ENCODE data around the gene WDR7.

The WDR7 gene

DNA sequence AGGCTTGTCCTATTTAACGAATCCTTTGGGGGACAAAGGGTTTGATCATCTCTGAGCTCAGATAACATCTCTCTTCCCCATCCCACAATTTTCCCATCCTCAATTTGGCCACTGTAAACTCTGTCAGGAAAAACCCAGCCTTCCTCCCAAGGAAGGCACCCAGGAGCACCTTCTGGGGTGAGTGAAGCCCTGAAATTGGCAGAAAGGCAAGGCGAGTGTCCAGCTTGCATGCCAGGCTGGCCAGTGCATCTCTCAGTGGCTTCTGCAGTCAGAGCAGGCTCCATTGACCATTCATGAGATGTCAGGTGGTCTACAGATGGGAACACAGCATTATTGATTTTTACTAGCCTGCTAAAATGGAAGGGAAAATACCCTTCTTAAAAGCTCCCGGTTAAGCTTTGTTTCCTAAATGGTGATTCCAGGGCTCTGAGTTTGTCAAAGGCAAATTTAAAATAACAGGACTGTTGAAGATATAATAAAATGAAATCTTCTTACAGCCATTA, 412.5 kb downstream of the WDR7 start:
- Histone ChIP-seq H3K4me1 (ENCODE audit: low read length) (no peaks in the 10 kb centered on the region), H3K4me2 (ENCODE audit: low read depth, low read length) (no peak overlapping the region), H3K27ac (ENCODE audit: low read length) (no peak overlapping the region), H3K27me3 (replicated peaks; ENCODE audit: insufficient read depth, low read length) (no peaks in the 10 kb centered on the region), H3K9ac (ENCODE audit: low read length) (no peak overlapping the region), H3K9me2 (replicated peaks; ENCODE audit: insufficient read depth, low read length) (no peaks in the 10 kb centered on the region), H3K9me3 (replicated peaks; ENCODE audit: insufficient read depth, low read length) (no peaks in the 10 kb centered on the region), H3K4me3 (ENCODE audit: low read length) (no peak overlapping the region), H3K36me3 (replicated peaks; ENCODE audit: insufficient read depth, low read length) (no peaks in the 10 kb centered on the region), H4K20me1 (ENCODE audit: insufficient read depth, low read length) (no peaks in the 10 kb centered on the region), H3F3A (ENCODE audit: insufficient read depth, low read length) (no peaks in the 10 kb centered on the region), H2AFZ (ENCODE audit: low read length) (no peak overlapping the region), H3K79me2 (ENCODE audit: low read length) (no peaks in the 10 kb centered on the region)
- TF ChIP-seq, protein P1, sequence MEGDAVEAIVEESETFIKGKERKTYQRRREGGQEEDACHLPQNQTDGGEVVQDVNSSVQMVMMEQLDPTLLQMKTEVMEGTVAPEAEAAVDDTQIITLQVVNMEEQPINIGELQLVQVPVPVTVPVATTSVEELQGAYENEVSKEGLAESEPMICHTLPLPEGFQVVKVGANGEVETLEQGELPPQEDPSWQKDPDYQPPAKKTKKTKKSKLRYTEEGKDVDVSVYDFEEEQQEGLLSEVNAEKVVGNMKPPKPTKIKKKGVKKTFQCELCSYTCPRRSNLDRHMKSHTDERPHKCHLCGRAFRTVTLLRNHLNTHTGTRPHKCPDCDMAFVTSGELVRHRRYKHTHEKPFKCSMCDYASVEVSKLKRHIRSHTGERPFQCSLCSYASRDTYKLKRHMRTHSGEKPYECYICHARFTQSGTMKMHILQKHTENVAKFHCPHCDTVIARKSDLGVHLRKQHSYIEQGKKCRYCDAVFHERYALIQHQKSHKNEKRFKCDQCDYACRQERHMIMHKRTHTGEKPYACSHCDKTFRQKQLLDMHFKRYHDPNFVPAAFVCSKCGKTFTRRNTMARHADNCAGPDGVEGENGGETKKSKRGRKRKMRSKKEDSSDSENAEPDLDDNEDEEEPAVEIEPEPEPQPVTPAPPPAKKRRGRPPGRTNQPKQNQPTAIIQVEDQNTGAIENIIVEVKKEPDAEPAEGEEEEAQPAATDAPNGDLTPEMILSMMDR (IDR thresholded peaks at IDR 0.05; ENCODE audit: low read length), result no peak
- TF ChIP-seq EZH2 (optimal IDR thresholded peaks at IDR 0.05; ENCODE audit: low read depth, low read length) (no peak), EZH2phosphoT487 (IDR thresholded peaks at IDR 0.05; ENCODE audit: low read length) (no peak)
- no peak for DNase-seq

DNA sequence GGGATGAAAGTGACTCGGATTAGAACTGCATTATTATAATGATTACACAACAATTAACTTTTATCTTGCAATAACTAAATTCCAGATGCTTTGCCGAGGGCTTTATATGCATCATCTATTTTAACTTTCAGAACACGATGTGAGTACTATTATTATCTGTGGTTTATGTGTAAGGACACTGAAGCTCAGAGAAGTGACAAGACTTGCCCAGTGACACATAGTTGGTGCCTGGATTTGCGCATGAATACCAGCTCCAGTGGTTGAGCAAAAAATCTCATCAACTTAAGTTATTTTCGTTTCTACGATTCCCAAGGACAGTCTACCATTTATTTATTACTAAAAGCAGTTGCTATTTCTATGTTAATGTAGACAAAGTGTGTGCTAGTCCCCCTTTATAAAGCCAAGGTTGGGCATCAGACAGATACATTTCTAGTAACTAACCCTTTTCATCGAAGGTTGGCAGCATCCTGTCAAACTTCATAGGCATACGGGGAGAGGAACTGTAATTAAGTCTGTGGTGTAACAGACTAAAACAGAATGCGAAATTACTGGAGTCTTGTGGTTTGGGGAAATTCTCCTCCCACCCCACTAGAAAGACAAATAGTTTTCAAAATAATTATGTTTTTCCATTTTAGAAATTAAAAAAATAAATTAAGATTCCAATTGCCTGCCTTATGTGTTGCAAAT, 422.5 kb downstream of the WDR7 start:
- no peaks in the 10 kb centered on the region for H3F3A ChIP-seq (ENCODE audit: insufficient read depth, low read length)
- TF ChIP-seq EZH2phosphoT487 (IDR thresholded peaks at IDR 0.05; ENCODE audit: low read length) (no peak), EZH2 (optimal IDR thresholded peaks at IDR 0.05; ENCODE audit: low read depth, low read length) (no peak)
- TF ChIP-seq, protein P1 (IDR thresholded peaks at IDR 0.05; ENCODE audit: low read length), result no peak
- no peaks in the 10 kb centered on the region for H4K20me1 ChIP-seq (ENCODE audit: insufficient read depth, low read length)
- H3K4me3 ChIP-seq (ENCODE audit: low read length), result no peak overlapping the region
- no peak overlapping the region for H3K27ac ChIP-seq (ENCODE audit: low read length)
- H3K27me3 ChIP-seq (replicated peaks; ENCODE audit: insufficient read depth, low read length), result no peaks in the 10 kb centered on the region
- H3K4me1 ChIP-seq (ENCODE audit: low read length), result no peaks in the 10 kb centered on the region
- H3K36me3 ChIP-seq (replicated peaks; ENCODE audit: insufficient read depth, low read length), result no peaks in the 10 kb centered on the region
- H3K79me2 ChIP-seq (ENCODE audit: low read length), result no peaks in the 10 kb centered on the region
- no peak for DNase-seq
- no peak overlapping the region for H3K9ac ChIP-seq (ENCODE audit: low read length)
- no peaks in the 10 kb centered on the region for H3K9me2 ChIP-seq (replicated peaks; ENCODE audit: insufficient read depth, low read length)
- H2AFZ ChIP-seq (ENCODE audit: low read length), result no peak overlapping the region
- H3K4me2 ChIP-seq (ENCODE audit: low read depth, low read length), result no peak overlapping the region
- no peaks in the 10 kb centered on the region for H3K9me3 ChIP-seq (replicated peaks; ENCODE audit: insufficient read depth, low read length)

DNA sequence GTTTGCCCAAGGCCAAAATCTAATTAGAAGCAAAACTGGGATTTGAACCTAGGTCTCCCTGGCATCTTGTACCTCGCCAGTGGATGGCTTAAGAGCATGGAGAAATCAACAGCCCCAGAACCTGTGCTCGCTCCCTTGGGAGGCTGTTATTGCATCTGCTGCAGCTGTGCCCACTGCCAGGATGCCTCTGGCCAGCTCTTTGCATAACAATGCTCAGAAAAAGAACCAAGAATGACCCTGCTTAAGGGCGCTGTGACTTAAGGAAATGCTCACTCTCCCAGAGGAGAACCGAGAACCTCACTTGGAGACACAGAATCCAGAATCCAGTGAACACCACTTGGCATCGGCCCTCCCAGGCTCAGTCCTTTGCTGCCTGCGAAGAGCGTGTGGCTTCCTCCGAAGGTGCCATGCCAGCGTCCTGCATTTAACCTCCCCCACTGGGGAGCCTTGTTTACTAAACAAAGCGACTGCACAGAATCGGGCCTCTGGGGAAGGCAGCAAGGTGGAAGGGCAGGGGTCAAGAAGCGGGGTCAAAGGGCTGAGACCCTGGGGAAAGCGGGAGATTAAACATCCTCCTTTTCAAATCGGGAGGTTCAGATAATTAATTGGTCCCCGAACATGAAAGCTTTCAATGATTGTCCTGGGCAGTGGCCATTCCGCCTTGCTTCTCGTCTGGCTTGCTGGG, 424.7 kb downstream of the WDR7 start:
- Histone ChIP-seq H3K9ac (ENCODE audit: low read length) (no peak overlapping the region), H3K4me3 (ENCODE audit: low read length) (no peak overlapping the region), H4K20me1 (ENCODE audit: insufficient read depth, low read length) (no peaks in the 10 kb centered on the region), H3K9me3 (replicated peaks; ENCODE audit: insufficient read depth, low read length) (no peaks in the 10 kb centered on the region), H3K27ac (ENCODE audit: low read length) (no peak overlapping the region), H3K79me2 (ENCODE audit: low read length) (no peaks in the 10 kb centered on the region), H3K4me2 (ENCODE audit: low read depth, low read length) (no peak overlapping the region), H3K27me3 (replicated peaks; ENCODE audit: insufficient read depth, low read length) (no peaks in the 10 kb centered on the region), H3K9me2 (replicated peaks; ENCODE audit: insufficient read depth, low read length) (no peaks in the 10 kb centered on the region), H3K36me3 (replicated peaks; ENCODE audit: insufficient read depth, low read length) (no peaks in the 10 kb centered on the region), H2AFZ (ENCODE audit: low read length) (no peak overlapping the region), H3F3A (ENCODE audit: insufficient read depth, low read length) (no peaks in the 10 kb centered on the region), H3K4me1 (ENCODE audit: low read length) (no peaks in the 10 kb centered on the region)
- DNase-seq, result no peak
- TF ChIP-seq, protein P1 (IDR thresholded peaks at IDR 0.05; ENCODE audit: low read length), result no peak
- TF ChIP-seq EZH2phosphoT487 (IDR thresholded peaks at IDR 0.05; ENCODE audit: low read length) (no peak), EZH2 (optimal IDR thresholded peaks at IDR 0.05; ENCODE audit: low read depth, low read length) (no peak)
